Activated naive CD4-positive, alpha-beta T cell treated with anti-CD3 and anti-CD28 coated beads, Interleukin-2, amount 50 U/mL, for 16 hours (primary cell): Measurements from ENCODE around the gene FUT6.

Source experiments
- DNase-seq: peaks from one replicate; pipeline ENCODE4 v3.0.0-alpha.2; 2020

The FUT6 gene

GRCh38 chr19:5804516-5805461, 34.7 kb downstream of the FUT6 start, which contains the start of gene NRTN:
TSS of gene NRTN (plus strand) at chr19:5805067. CDS start at chr19:5824166, 19,099 bp downstream.
- DNase-seq, result peak; percentile 61

GRCh38 chr19:5803752-5804515, 35.6 kb downstream of the FUT6 start:
- DNase-seq, result peak; percentile 94

GRCh38 chr19:5803441-5803751, 36.1 kb downstream of the FUT6 start:
- DNase-seq, result no peak

- no peak for DNase-seq
Measured at GRCh38 chr19:5801796-5802619, 37.5 kb downstream of the FUT6 start.

GRCh38 chr19:5800361-5801270, 38.9 kb downstream of the FUT6 start:
- no peak for DNase-seq

GRCh38 chr19:5799247-5800241, 40.0 kb downstream of the FUT6 start:
- DNase-seq, result no peak

- no peak for DNase-seq
Measured at GRCh38 chr19:5798244-5798643, 41.3 kb downstream of the FUT6 start.

- no peak for DNase-seq
Measured at GRCh38 chr19:5795382-5795919, 44.1 kb downstream of the FUT6 start.

GRCh38 chr19:5793188-5793587, 46.3 kb downstream of the FUT6 start:
- no peak for DNase-seq

GRCh38 chr19:5792224-5792623, 47.3 kb downstream of the FUT6 start:
- DNase-seq, result no peak

- DNase-seq, result peak; percentile 95
Measured at GRCh38 chr19:5790559-5791520, 48.7 kb downstream of the FUT6 start, which contains the start of gene DUS3L. TSS of gene DUS3L (minus strand) at chr19:5791163. CDS start at chr19:5791141, 22 bp downstream.

GRCh38 chr19:5789886-5790558, 49.5 kb downstream of the FUT6 start:
- no peak for DNase-seq

GRCh38 chr19:5789351-5789761, 50.1 kb downstream of the FUT6 start:
- DNase-seq, result no peak

- no peak for DNase-seq
Measured at GRCh38 chr19:5788422-5788821, 51.1 kb downstream of the FUT6 start.

- no peak for DNase-seq
Measured at GRCh38 chr19:5787409-5788182, 51.9 kb downstream of the FUT6 start.

GRCh38 chr19:5786593-5787408, 52.7 kb downstream of the FUT6 start:
- DNase-seq, result no peak

- no peak for DNase-seq
Measured at GRCh38 chr19:5785423-5785822, 54.1 kb downstream of the FUT6 start.
